DMS 273 (cell line): Measurements from ENCODE around the gene TBC1D22A.
A peak's percentile ranks its signal among the peaks of the same experiment; 100 is the strongest.

Source experiments
- DNase-seq: peaks from one replicate; lab custom pipeline; 2025; ENCODE audit not compliant: unreplicated experiment; lab: John Stamatoyannopoulos, UW

The TBC1D22A gene

GRCh38 chr22:46902998-46903916 lies 140.8 kb downstream of the TBC1D22A start:
- DNase-seq, result peak; percentile 22

- DNase-seq, result no peak
Measured at GRCh38 chr22:46905415-46905814, 143.0 kb downstream of the TBC1D22A start.

GRCh38 chr22:46905834-46906233 lies 143.4 kb downstream of the TBC1D22A start:
- no peak for DNase-seq

GRCh38 chr22:46906326-46907045 lies 144.0 kb downstream of the TBC1D22A start:
- DNase-seq, result no peak

GRCh38 chr22:46907241-46908215 lies 145.1 kb downstream of the TBC1D22A start:
- no peak for DNase-seq

- DNase-seq, result no peak
Measured at GRCh38 chr22:46908641-46909107, 146.2 kb downstream of the TBC1D22A start.

GRCh38 chr22:46909237-46910030 lies 147.0 kb downstream of the TBC1D22A start:
- DNase-seq, result no peak

GRCh38 chr22:46910624-46911023 lies 148.2 kb downstream of the TBC1D22A start:
- DNase-seq, result no peak

GRCh38 chr22:46911346-46911745 lies 148.9 kb downstream of the TBC1D22A start:
- no peak for DNase-seq

GRCh38 chr22:46913351-46913750 lies 150.9 kb downstream of the TBC1D22A start:
- DNase-seq, result no peak

GRCh38 chr22:46914481-46914880 lies 152.0 kb downstream of the TBC1D22A start:
- no peak for DNase-seq

GRCh38 chr22:46914916-46915894 lies 152.8 kb downstream of the TBC1D22A start:
- DNase-seq, result no peak

GRCh38 chr22:46915950-46916730 lies 153.7 kb downstream of the TBC1D22A start:
- no peak for DNase-seq

- DNase-seq, result no peak
Measured at GRCh38 chr22:46916886-46917770, 154.7 kb downstream of the TBC1D22A start.

GRCh38 chr22:46917771-46918101 lies 155.3 kb downstream of the TBC1D22A start:
- DNase-seq, result no peak

- no peak for DNase-seq
Measured at GRCh38 chr22:46918197-46918596, 155.7 kb downstream of the TBC1D22A start.

GRCh38 chr22:46922037-46922436 lies 159.6 kb downstream of the TBC1D22A start:
- DNase-seq, result no peak
